GM12865 (cell line): ENCODE measurements around the gene ALDH1A3.

Source experiments
- DNase-seq: peaks from one replicate; pipeline ENCODE4 v3.0.0; 2010; ENCODE audit warnings: low read depth
- H3K4me3 ChIP-seq: 2 replicates; pipeline ENCODE4 v1.5.1; 2011; ENCODE audit warnings: mild to moderate bottlenecking, low read depth, low read length, control low read depth
- CTCF ChIP-seq: IDR thresholded peaks from 2 replicates; pipeline ENCODE4 v1.5.1; 2011; ENCODE audit warnings: low read length, control low read depth, low read depth, inconsistent platforms; ENCODE audit not compliant: insufficient read depth; ENCODE audit errors: missing control alignments

ALDH1A3 gene

GRCh38 chr15:100866386-100867330 is 13.0 kb upstream of the ALDH1A3 start:
- no peak for DNase-seq
- TF ChIP-seq CTCF: no peak
- H3K4me3 ChIP-seq: no peak overlapping the region

- no peak for DNase-seq
- TF ChIP-seq CTCF: no peak
- H3K4me3 ChIP-seq: no peak overlapping the region
These were observed 12.2 kb upstream of the ALDH1A3 start for GRCh38 chr15:100867433-100867832.

- TF ChIP-seq CTCF: peak; percentile 25
- no peak for DNase-seq
- H3K4me3 ChIP-seq: no peak overlapping the region
These were observed 10.3 kb upstream of the ALDH1A3 start for GRCh38 chr15:100869151-100869999.

- no peak overlapping the region for H3K4me3 ChIP-seq
- TF ChIP-seq CTCF: peak; percentile 91
- peak; percentile 75 for DNase-seq
These were observed 6.5 kb upstream of the ALDH1A3 start for GRCh38 chr15:100873029-100873677.

GRCh38 chr15:100875495-100875894 is 4.1 kb upstream of the ALDH1A3 start:
- no peak overlapping the region for H3K4me3 ChIP-seq
- TF ChIP-seq CTCF: no peak

GRCh38 chr15:100875976-100876375 is 3.7 kb upstream of the ALDH1A3 start:
- DNase-seq: no peak
- TF ChIP-seq CTCF: no peak
- no peak overlapping the region for H3K4me3 ChIP-seq

More at GRCh38 chr15:100875495-100875894, 4.1 kb upstream of the ALDH1A3 start:
- no peak for DNase-seq
